HG03196 (cell line): ENCODE measurements around the gene LRRC8B.
A peak's percentile ranks its signal among the peaks of the same experiment; 100 is the strongest.
"Not testable (repeated sequence)": the region's sequence is repeated elsewhere in the genome, so short reads cannot be mapped to it uniquely, and the experiment has no call there.

Experiments used
- ATAC-seq: cut with Tn5 transposase; IDR thresholded peaks from one replicate; pipeline ENCODE4 v1.9.1; 2021; ENCODE audit not compliant: unreplicated experiment

The LRRC8B gene

GRCh38 chr1:89524369-89525168, at the start of gene LRRC8B:
Gene LRRC8B (plus strand): TSS chr1:89524829. CDS start chr1:89582651, 57,822 bp downstream.
- peak; percentile 85 for ATAC-seq

GRCh38 chr1:89475269-89475668, 49.4 kb upstream of the LRRC8B start:
- no peak for ATAC-seq

- no peak for ATAC-seq
Measured at GRCh38 chr1:89476072-89476471, 48.6 kb upstream of the LRRC8B start.

- ATAC-seq: no peak
Measured at GRCh38 chr1:89483010-89483756, 41.4 kb upstream of the LRRC8B start.

- ATAC-seq: no peak
Measured at GRCh38 chr1:89483757-89484077, 40.9 kb upstream of the LRRC8B start.

GRCh38 chr1:89484092-89485038, 40.3 kb upstream of the LRRC8B start:
- no peak for ATAC-seq

- no peak for ATAC-seq
Measured at GRCh38 chr1:89487972-89488371, 36.7 kb upstream of the LRRC8B start.

GRCh38 chr1:89489047-89489729, 35.4 kb upstream of the LRRC8B start:
- no peak for ATAC-seq

GRCh38 chr1:89490389-89490788, 34.2 kb upstream of the LRRC8B start:
- ATAC-seq: no peak

- ATAC-seq: no peak
Measured at GRCh38 chr1:89499320-89499719, 25.3 kb upstream of the LRRC8B start.

GRCh38 chr1:89502042-89502441, 22.6 kb upstream of the LRRC8B start:
- ATAC-seq: no peak

GRCh38 chr1:89502895-89503294, 21.7 kb upstream of the LRRC8B start:
- no peak for ATAC-seq

GRCh38 chr1:89503690-89504089, 20.9 kb upstream of the LRRC8B start:
- no peak for ATAC-seq

- not testable (repeated sequence) for ATAC-seq
Measured at GRCh38 chr1:89510061-89510460, 14.6 kb upstream of the LRRC8B start.

GRCh38 chr1:89512996-89513720, 11.5 kb upstream of the LRRC8B start:
- ATAC-seq: no peak

- no peak for ATAC-seq
Measured at GRCh38 chr1:89516055-89516454, 8.6 kb upstream of the LRRC8B start.

- no peak for ATAC-seq
Measured at GRCh38 chr1:89518221-89518631, 6.4 kb upstream of the LRRC8B start.

- no peak for ATAC-seq
Measured at GRCh38 chr1:89519779-89520358, 4.8 kb upstream of the LRRC8B start.

- not testable (repeated sequence) for ATAC-seq
Measured at GRCh38 chr1:89521977-89522376, 2.7 kb upstream of the LRRC8B start.
